SU-DHL-6 (cell line): ENCODE results near the gene GRID1.

ENCODE experiments used
- H2AFZ ChIP-seq: fragments of 200-600 bp; sonication (generic); 2 replicates; pipeline ENCODE4 v1.6.1; 2014; ENCODE audit warnings: low read depth, mild to moderate bottlenecking, moderate library complexity, mixed read lengths, antibody characterized with exemption, low read length; ENCODE audit not compliant: severe bottlenecking
- H3F3A ChIP-seq: fragments of 200-600 bp; shearing (Covaris generic); 2 replicates; pipeline ENCODE4 v1.6.0; 2016; ENCODE audit warnings: antibody characterized with exemption, mild to moderate bottlenecking; ENCODE audit not compliant: insufficient read depth
- H3K27ac ChIP-seq: fragments of 200-600 bp; sonication (generic); 2 replicates; pipeline ENCODE4 v1.5.1; 2016; ENCODE audit warnings: low read depth, mild to moderate bottlenecking, low read length, moderate library complexity, mixed read lengths
- H3K27me3 ChIP-seq: fragments of 200-600 bp; sonication (generic), shearing (Covaris generic); 2 replicates; pipeline ENCODE4 v1.6.0; 2014; ENCODE audit warnings: mild to moderate bottlenecking, low read length
- H3K36me3 ChIP-seq: fragments of 200-600 bp; sonication (generic); 2 replicates; pipeline ENCODE4 v1.6.1; 2014; ENCODE audit warnings: mild to moderate bottlenecking, low read length, mixed read lengths
- H3K4me2 ChIP-seq: fragments of 300-600, 200-600 bp; shearing (Covaris generic), sonication (generic); 2 replicates; pipeline ENCODE4 v1.6.0; 2014; ENCODE audit warnings: low read length, low read depth, mild to moderate bottlenecking; ENCODE audit not compliant: poor library complexity, severe bottlenecking
- H3K4me3 ChIP-seq: fragments of 200-600 bp; sonication (generic); 2 replicates; pipeline ENCODE4 v1.5.1; 2014; ENCODE audit warnings: antibody characterized with exemption, low read length, mild to moderate bottlenecking, mixed read lengths; ENCODE audit not compliant: insufficient read depth, poor library complexity, severe bottlenecking
- H3K79me2 ChIP-seq: fragments of 200-600 bp; sonication (generic); 2 replicates; pipeline ENCODE4 v1.6.1; 2014; ENCODE audit warnings: mild to moderate bottlenecking, low read length, moderate library complexity; ENCODE audit not compliant: insufficient read depth
- H3K9ac ChIP-seq: fragments of 200-600 bp; sonication (generic); 2 replicates; pipeline ENCODE4 v1.7.0; 2014; ENCODE audit warnings: mild to moderate bottlenecking, low read length
- H3K9me2 ChIP-seq: fragments of 200-600 bp; sonication (generic); replicated peaks from 2 replicates; pipeline ENCODE4 v1.6.1; 2014; ENCODE audit warnings: low read length; ENCODE audit not compliant: insufficient read depth
- H3K9me3 ChIP-seq: fragments of 200-600 bp; sonication (generic); 2 replicates; pipeline ENCODE4 v1.6.1; 2014; ENCODE audit warnings: low read length, mixed read lengths; ENCODE audit not compliant: insufficient read depth
- H4K20me1 ChIP-seq: fragments of 200-600 bp; sonication (generic); 2 replicates; pipeline ENCODE4 v1.6.1; 2014; ENCODE audit warnings: low read depth, mild to moderate bottlenecking, antibody characterized with exemption, low read length, moderate library complexity, mixed read lengths
- EZH2phosphoT487 ChIP-seq: fragments of 200-600 bp; sonication (generic), shearing (Covaris generic); conservative IDR thresholded peaks from 2 replicates; pipeline ENCODE4 v1.6.1; 2018; ENCODE audit warnings: mild to moderate bottlenecking, antibody characterized with exemption, low read length, moderate library complexity, mixed read lengths
- TF ChIP-seq, protein P1 (sequence below): fragments of 200-600 bp; sonication (generic); IDR thresholded peaks from one replicate; pipeline ENCODE4 v1.5.1; 2017; ENCODE audit warnings: antibody characterized with exemption, mild to moderate bottlenecking, low read length, moderate library complexity; ENCODE audit not compliant: insufficient read depth, poor library complexity, severe bottlenecking

The GRID1 gene

DNA sequence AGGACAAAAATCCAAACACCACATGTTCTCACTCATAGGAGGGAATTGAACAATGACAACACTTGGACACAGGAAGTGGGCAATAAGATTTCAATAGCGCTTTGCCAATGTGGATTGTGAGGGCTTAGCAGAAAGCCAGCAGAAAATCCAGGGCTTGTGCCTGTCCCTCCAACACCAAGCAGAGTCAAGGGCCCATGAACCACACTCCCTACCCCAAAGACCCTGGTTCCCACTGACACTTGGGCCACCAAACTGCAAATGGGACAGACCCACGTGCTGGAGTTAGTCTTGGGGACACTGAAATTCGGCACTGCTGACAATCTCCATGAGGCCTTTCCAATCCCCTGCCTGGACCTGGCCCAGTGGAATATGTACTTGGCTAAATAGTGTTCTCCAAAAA lies 67.0 kb downstream of the GRID1 start:
- no peak overlapping the region for H2AFZ ChIP-seq
- H3K27ac ChIP-seq, result no peak overlapping the region

DNA sequence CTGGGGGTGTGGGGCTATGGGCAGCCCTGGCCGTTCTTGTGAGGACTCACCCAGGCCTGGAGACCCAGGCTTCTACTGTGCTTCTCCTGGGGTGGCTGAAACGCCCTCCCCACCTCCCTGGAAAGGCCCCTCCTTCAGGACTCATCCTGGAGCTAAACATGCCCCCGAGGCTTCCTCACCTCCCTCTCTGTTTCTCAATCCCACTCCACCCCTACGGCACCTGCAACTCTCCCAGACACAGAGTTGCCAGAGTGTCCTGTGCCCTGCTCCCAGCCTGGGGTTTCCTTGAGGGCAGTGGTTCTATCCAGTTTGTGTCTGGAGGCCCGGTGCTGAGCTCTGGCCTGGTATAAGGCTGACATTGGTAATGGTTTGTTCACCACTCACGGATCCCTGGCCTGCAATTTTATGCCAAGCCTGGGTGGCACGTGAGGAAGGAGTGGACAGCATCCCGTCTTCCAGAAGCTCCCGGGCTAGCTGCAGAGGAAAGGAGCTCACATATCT lies 68.0 kb downstream of the GRID1 start:
- Histone ChIP-seq H3K79me2 (no peaks in the 10 kb centered on the region), H3K9me3 (no peaks in the 10 kb centered on the region), H3K4me3 (no peak overlapping the region), H4K20me1 (no peaks in the 10 kb centered on the region), H2AFZ (no peak overlapping the region), H3K9ac (no peak overlapping the region), H3K4me2 (no peak overlapping the region), H3F3A (no peaks in the 10 kb centered on the region), H3K27ac (no peak overlapping the region), H3K36me3 (no peaks in the 10 kb centered on the region), H3K9me2 (no peaks in the 10 kb centered on the region), H3K27me3 (no peaks in the 10 kb centered on the region)
- no peak for TF ChIP-seq EZH2phosphoT487
- TF ChIP-seq, protein P1, sequence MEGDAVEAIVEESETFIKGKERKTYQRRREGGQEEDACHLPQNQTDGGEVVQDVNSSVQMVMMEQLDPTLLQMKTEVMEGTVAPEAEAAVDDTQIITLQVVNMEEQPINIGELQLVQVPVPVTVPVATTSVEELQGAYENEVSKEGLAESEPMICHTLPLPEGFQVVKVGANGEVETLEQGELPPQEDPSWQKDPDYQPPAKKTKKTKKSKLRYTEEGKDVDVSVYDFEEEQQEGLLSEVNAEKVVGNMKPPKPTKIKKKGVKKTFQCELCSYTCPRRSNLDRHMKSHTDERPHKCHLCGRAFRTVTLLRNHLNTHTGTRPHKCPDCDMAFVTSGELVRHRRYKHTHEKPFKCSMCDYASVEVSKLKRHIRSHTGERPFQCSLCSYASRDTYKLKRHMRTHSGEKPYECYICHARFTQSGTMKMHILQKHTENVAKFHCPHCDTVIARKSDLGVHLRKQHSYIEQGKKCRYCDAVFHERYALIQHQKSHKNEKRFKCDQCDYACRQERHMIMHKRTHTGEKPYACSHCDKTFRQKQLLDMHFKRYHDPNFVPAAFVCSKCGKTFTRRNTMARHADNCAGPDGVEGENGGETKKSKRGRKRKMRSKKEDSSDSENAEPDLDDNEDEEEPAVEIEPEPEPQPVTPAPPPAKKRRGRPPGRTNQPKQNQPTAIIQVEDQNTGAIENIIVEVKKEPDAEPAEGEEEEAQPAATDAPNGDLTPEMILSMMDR, result no peak

More for the DNA sequence above, 67.0 kb downstream of the GRID1 start:
- Histone ChIP-seq H3K79me2 (no peaks in the 10 kb centered on the region), H3K36me3 (no peaks in the 10 kb centered on the region), H4K20me1 (no peaks in the 10 kb centered on the region), H3K27me3 (no peaks in the 10 kb centered on the region), H3K4me3 (no peak overlapping the region), H3K9me3 (no peaks in the 10 kb centered on the region), H3K4me2 (no peak overlapping the region), H3F3A (no peaks in the 10 kb centered on the region), H3K9ac (no peak overlapping the region), H3K9me2 (no peaks in the 10 kb centered on the region)
- TF ChIP-seq, protein P1, result no peak
- no peak for TF ChIP-seq EZH2phosphoT487

- TF ChIP-seq, protein P1, result no peak
- TF ChIP-seq EZH2phosphoT487, result no peak
- H3K4me2 ChIP-seq, result no peak overlapping the region
Observed at GRCh38 chr10:86295791-86296190, 70.8 kb downstream of the GRID1 start.

More at GRCh38 chr10:86295791-86296190, 70.8 kb downstream of the GRID1 start:
- H3K4me3 ChIP-seq, result no peak overlapping the region
- no peaks in the 10 kb centered on the region for H3K9me2 ChIP-seq
- H2AFZ ChIP-seq, result no peak overlapping the region
- H3K27ac ChIP-seq, result no peak overlapping the region
- H3K9me3 ChIP-seq, result no peaks in the 10 kb centered on the region
- H3K36me3 ChIP-seq, result no peaks in the 10 kb centered on the region
- no peaks in the 10 kb centered on the region for H3K79me2 ChIP-seq
- H4K20me1 ChIP-seq, result no peaks in the 10 kb centered on the region
- no peak overlapping the region for H3K9ac ChIP-seq
- H3F3A ChIP-seq, result no peaks in the 10 kb centered on the region
- no peaks in the 10 kb centered on the region for H3K27me3 ChIP-seq
